Ectodermal cell (in vitro differentiated cells): Measurements from ENCODE around the gene ZBTB43.

Experiments used
- H3K27ac ChIP-seq: 2 replicates; pipeline ENCODE4 v1.7.0; 2013; ENCODE audit warnings: mild to moderate bottlenecking, low read depth, low read length; ENCODE audit not compliant: insufficient read depth, poor library complexity, severe bottlenecking
- H3K27me3 ChIP-seq: 2 replicates; pipeline ENCODE4 v1.7.0; 2013; ENCODE audit warnings: mild to moderate bottlenecking, low read length; ENCODE audit not compliant: insufficient read depth, control insufficient read depth, poor library complexity, severe bottlenecking
- H3K36me3 ChIP-seq: one replicate; pipeline ENCODE4 v1.7.0; 2013; ENCODE audit warnings: low read length; ENCODE audit not compliant: control insufficient read depth, insufficient read depth
- H3K4me1 ChIP-seq: one replicate; pipeline ENCODE4 v1.7.0; 2013; ENCODE audit warnings: low read length; ENCODE audit not compliant: control insufficient read depth, insufficient read depth
- H3K4me3 ChIP-seq: 2 replicates; pipeline ENCODE4 v1.7.0; 2013; ENCODE audit warnings: low read depth, low read length, control low read depth; ENCODE audit not compliant: insufficient read depth
- H3K9me3 ChIP-seq: 2 replicates; pipeline ENCODE4 v1.7.0; 2013; ENCODE audit warnings: mild to moderate bottlenecking, low read length, moderate library complexity; ENCODE audit not compliant: control insufficient read depth
- WGBS, 2 experiments: methylation state at CpG; one replicate each; pipeline ENCODE4 v1.1.7; 2013; ENCODE audit warnings: missing lambda C conversion rate in 2 of 2; 5-methylcytosine and 5-hydroxymethylcytosine counted together

The ZBTB43 gene

GRCh38 chr9:126869368-126869767 lies 64.5 kb downstream of the ZBTB43 start:
- no peak overlapping the region for H3K4me3 ChIP-seq
- no peaks in the 10 kb centered on the region for H3K9me3 ChIP-seq
- WGBS, 2 experiments: 92% methylated on average over 7 of the region's 7 CpGs
- H3K27me3 ChIP-seq: no peaks in the 10 kb centered on the region
- H3K27ac ChIP-seq: no peak overlapping the region
- H3K36me3 ChIP-seq: no peaks in the 10 kb centered on the region
- no peaks in the 10 kb centered on the region for H3K4me1 ChIP-seq

GRCh38 chr9:126872516-126872915 lies 67.7 kb downstream of the ZBTB43 start:
- no peak overlapping the region for H3K4me3 ChIP-seq
- no peak overlapping the region for H3K27ac ChIP-seq
- H3K27me3 ChIP-seq: no peaks in the 10 kb centered on the region
- no peaks in the 10 kb centered on the region for H3K36me3 ChIP-seq
- WGBS, 2 experiments: 92 to 93% methylated on average over 4 of the region's 4 CpGs
- no peaks in the 10 kb centered on the region for H3K4me1 ChIP-seq
- H3K9me3 ChIP-seq: no peaks in the 10 kb centered on the region

- Histone ChIP-seq H3K27me3 (no peaks in the 10 kb centered on the region), H3K4me1 (no peaks in the 10 kb centered on the region), H3K27ac (no peak overlapping the region), H3K9me3 (no peaks in the 10 kb centered on the region), H3K4me3 (no peak overlapping the region), H3K36me3 (peaks cover 4% of the 10 kb centered on the region)
- 90 to 93% methylated on average over 8 to 9 of the region's 9 CpGs for WGBS, 2 experiments
These were observed 69.9 kb downstream of the ZBTB43 start for GRCh38 chr9:126874546-126875314.

GRCh38 chr9:126875756-126876510 lies 71.1 kb downstream of the ZBTB43 start:
- no peaks in the 10 kb centered on the region for H3K4me1 ChIP-seq
- H3K27me3 ChIP-seq: no peaks in the 10 kb centered on the region
- no peaks in the 10 kb centered on the region for H3K9me3 ChIP-seq
- peaks cover 14% of the 10 kb centered on the region for H3K36me3 ChIP-seq
- 96 to 98% methylated on average over 3 of the region's 4 CpGs for WGBS, 2 experiments
- no peak overlapping the region for H3K27ac ChIP-seq
- H3K4me3 ChIP-seq: no peak overlapping the region

- 97 to 99% methylated on average over 4 of the region's 4 CpGs for WGBS, 2 experiments
- H3K9me3 ChIP-seq: no peaks in the 10 kb centered on the region
- peaks cover 14% of the 10 kb centered on the region for H3K36me3 ChIP-seq
- no peaks in the 10 kb centered on the region for H3K4me1 ChIP-seq
- no peak overlapping the region for H3K27ac ChIP-seq
- H3K4me3 ChIP-seq: no peak overlapping the region
- no peaks in the 10 kb centered on the region for H3K27me3 ChIP-seq
These were observed 71.7 kb downstream of the ZBTB43 start for GRCh38 chr9:126876531-126876930.

GRCh38 chr9:126877418-126877817 lies 72.6 kb downstream of the ZBTB43 start:
- H3K27me3 ChIP-seq: no peaks in the 10 kb centered on the region
- no peaks in the 10 kb centered on the region for H3K4me1 ChIP-seq
- 94% methylated on average over 9 of the region's 9 CpGs for WGBS, 2 experiments
- peaks cover 14% of the 10 kb centered on the region for H3K36me3 ChIP-seq
- H3K27ac ChIP-seq: no peak overlapping the region
- H3K9me3 ChIP-seq: no peaks in the 10 kb centered on the region
- H3K4me3 ChIP-seq: no peak overlapping the region

GRCh38 chr9:126879288-126879687 lies 74.4 kb downstream of the ZBTB43 start:
- Histone ChIP-seq H3K4me1 (peaks cover 7% of the 10 kb centered on the region), H3K4me3 (no peak overlapping the region), H3K36me3 (peaks cover 14% of the 10 kb centered on the region), H3K9me3 (no peaks in the 10 kb centered on the region), H3K27me3 (no peaks in the 10 kb centered on the region), H3K27ac (no peak overlapping the region)
- 96 to 97% methylated on average over 9 of the region's 9 CpGs for WGBS, 2 experiments

GRCh38 chr9:126880226-126880946 lies 75.5 kb downstream of the ZBTB43 start:
- H3K4me3 ChIP-seq: no peak overlapping the region
- H3K36me3 ChIP-seq: peaks cover 14% of the 10 kb centered on the region
- H3K27ac ChIP-seq: no peak overlapping the region
- no peaks in the 10 kb centered on the region for H3K27me3 ChIP-seq
- 95 to 98% methylated on average over 23 of the region's 23 CpGs for WGBS, 2 experiments
- H3K4me1 ChIP-seq: peaks cover 7% of the 10 kb centered on the region
- H3K9me3 ChIP-seq: no peaks in the 10 kb centered on the region

GRCh38 chr9:126880947-126881332 lies 76.1 kb downstream of the ZBTB43 start:
- Histone ChIP-seq H3K36me3 (peaks cover 14% of the 10 kb centered on the region), H3K27me3 (no peaks in the 10 kb centered on the region), H3K27ac (no peak overlapping the region), H3K9me3 (no peaks in the 10 kb centered on the region), H3K4me3 (no peak overlapping the region), H3K4me1 (peaks cover 7% of the 10 kb centered on the region)
- WGBS, 2 experiments: 96% methylated on average over 5 of the region's 6 CpGs

- Histone ChIP-seq H3K4me1 (peaks cover 12% of the 10 kb centered on the region), H3K27ac (no peak overlapping the region), H3K36me3 (peaks cover 14% of the 10 kb centered on the region), H3K9me3 (no peaks in the 10 kb centered on the region), H3K27me3 (no peaks in the 10 kb centered on the region), H3K4me3 (no peak overlapping the region)
- 93 to 96% methylated on average over 11 of the region's 11 CpGs for WGBS, 2 experiments
These were observed 77.9 kb downstream of the ZBTB43 start for GRCh38 chr9:126882746-126883145.
